HEK293T (cell line): Measurements from ENCODE around the gene TSGA10.

Source experiments
- CTCF ChIA-PET: fragments of 350-600 bp; formaldehyde crosslinking; extraction: SDS; loops from one replicate; lab custom pipeline; 2021; ENCODE audit warnings: antibody characterized with exemption, inconsistent platforms; lab: Yijun Ruan, JAX
- POLR2A ChIA-PET: fragments of 350-600 bp; formaldehyde crosslinking; extraction: SDS; loops from one replicate; lab custom pipeline; 2020; ENCODE audit warnings: antibody characterized with exemption, inconsistent platforms; lab: Yijun Ruan, JAX
- DNase-seq: peaks from one replicate; pipeline ENCODE4 v3.0.0; 2012; ENCODE audit warnings: mixed read lengths; ENCODE audit errors: extremely low spot score
- ARNT ChIP-seq: fragments of 450-650 bp; IDR thresholded peaks from 2 replicates; pipeline ENCODE4 v1.6.1; 2017; ENCODE audit warnings: mild to moderate bottlenecking
- BHLHE40 ChIP-seq: fragments of 450-650 bp; IDR thresholded peaks from 2 replicates; pipeline ENCODE4 v1.6.1; 2016; ENCODE audit warnings: mild to moderate bottlenecking, moderate library complexity, borderline replicate concordance
- CTBP1 ChIP-seq: fragments of 450-650 bp; IDR thresholded peaks from 2 replicates; pipeline ENCODE4 v1.6.1; 2016; ENCODE audit warnings: borderline replicate concordance
- ELF4 ChIP-seq: fragments of 450-650 bp; IDR thresholded peaks from 2 replicates; pipeline ENCODE4 v1.6.1; 2017; ENCODE audit warnings: antibody characterized with exemption
- FOXA1 ChIP-seq: fragments of 450-650 bp; IDR thresholded peaks from 2 replicates; pipeline ENCODE4 v1.6.1; 2016; ENCODE audit warnings: mild to moderate bottlenecking
- FOXK2 ChIP-seq: fragments of 450-650 bp; IDR thresholded peaks from 2 replicates; pipeline ENCODE4 v1.6.1; 2016; ENCODE audit warnings: mild to moderate bottlenecking
- FOXM1 ChIP-seq: fragments of 450-650 bp; IDR thresholded peaks from 2 replicates; pipeline ENCODE4 v1.6.1; 2017; ENCODE audit warnings: mild to moderate bottlenecking, borderline replicate concordance
- HDGF ChIP-seq: fragments of 450-650 bp; IDR thresholded peaks from 2 replicates; pipeline ENCODE4 v1.6.1; 2017; ENCODE audit warnings: antibody characterized with exemption, borderline replicate concordance
- L3MBTL2 ChIP-seq: fragments of 450-650 bp; conservative IDR thresholded peaks from 2 replicates; pipeline ENCODE4 v1.6.1; 2016; ENCODE audit warnings: mild to moderate bottlenecking
- LEF1 ChIP-seq: fragments of 450-650 bp; IDR thresholded peaks from 2 replicates; pipeline ENCODE4 v1.6.1; 2017; ENCODE audit warnings: mild to moderate bottlenecking, borderline replicate concordance
- NFRKB ChIP-seq: fragments of 450-650 bp; IDR thresholded peaks from 2 replicates; pipeline ENCODE4 v1.6.1; 2016; ENCODE audit warnings: mild to moderate bottlenecking, moderate library complexity
- PKNOX1 ChIP-seq: fragments of 450-650 bp; IDR thresholded peaks from 2 replicates; pipeline ENCODE4 v1.6.1; 2016
- SP1 ChIP-seq: fragments of 450-650 bp; IDR thresholded peaks from 2 replicates; pipeline ENCODE4 v1.6.1; 2017
- SUZ12 ChIP-seq: fragments of 450-650 bp; IDR thresholded peaks from 2 replicates; pipeline ENCODE4 v1.6.1; 2016; ENCODE audit warnings: mild to moderate bottlenecking
- TARDBP ChIP-seq: fragments of 450-650 bp; IDR thresholded peaks from 2 replicates; pipeline ENCODE4 v1.6.1; 2016
- ZNF384 ChIP-seq: fragments of 450-650 bp; IDR thresholded peaks from 2 replicates; pipeline ENCODE4 v1.6.1; 2016

Gene TSGA10

GRCh38 chr2:98959810-98960507, 194.8 kb downstream of the TSGA10 start:
- POLR2A ChIA-PET, result no interaction called here
- TF ChIP-seq CTBP1 (no peak), SUZ12 (no peak), ZNF384 (no peak), TARDBP (no peak)
- CTCF ChIA-PET, result interaction anchor here (0.5 kb wide), 1 partner anchor 11 kb away, joined by 3 read pairs; no protein-coding TSS in a partner anchor
- DNase-seq, result no peak

DNA sequence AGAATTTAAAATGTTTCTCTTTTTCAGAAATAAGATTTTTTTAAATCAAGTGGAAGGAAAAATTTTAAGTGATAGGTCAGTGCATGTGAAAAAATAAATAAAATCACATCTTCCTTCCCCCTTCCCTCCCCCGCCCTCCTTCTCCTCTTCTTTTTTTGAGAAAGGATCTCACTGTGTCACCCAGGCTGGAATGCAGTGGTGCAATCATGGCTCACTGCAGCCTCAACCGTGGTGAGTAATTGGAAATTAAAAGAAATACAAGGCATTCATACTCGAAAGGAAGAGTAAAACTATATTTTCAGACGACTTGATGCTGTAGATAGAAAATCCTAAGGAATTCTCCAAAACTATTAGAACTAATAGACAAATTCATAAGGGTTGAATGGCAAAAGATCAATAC, 201.8 kb downstream of the TSGA10 start:
- TF ChIP-seq LEF1 (no peak), HDGF (no peak), ZNF384 (no peak), ARNT (no peak), FOXA1 (no peak), FOXK2 (no peak), SP1 (no peak), ELF4 (no peak), NFRKB (no peak), L3MBTL2 (no peak), TARDBP (no peak), FOXM1 (no peak), CTBP1 (no peak), SUZ12 (no peak), BHLHE40 (no peak), PKNOX1 (no peak)
- ChIA-PET CTCF (no interaction called here), POLR2A (no interaction called here)
- no peak for DNase-seq

DNA sequence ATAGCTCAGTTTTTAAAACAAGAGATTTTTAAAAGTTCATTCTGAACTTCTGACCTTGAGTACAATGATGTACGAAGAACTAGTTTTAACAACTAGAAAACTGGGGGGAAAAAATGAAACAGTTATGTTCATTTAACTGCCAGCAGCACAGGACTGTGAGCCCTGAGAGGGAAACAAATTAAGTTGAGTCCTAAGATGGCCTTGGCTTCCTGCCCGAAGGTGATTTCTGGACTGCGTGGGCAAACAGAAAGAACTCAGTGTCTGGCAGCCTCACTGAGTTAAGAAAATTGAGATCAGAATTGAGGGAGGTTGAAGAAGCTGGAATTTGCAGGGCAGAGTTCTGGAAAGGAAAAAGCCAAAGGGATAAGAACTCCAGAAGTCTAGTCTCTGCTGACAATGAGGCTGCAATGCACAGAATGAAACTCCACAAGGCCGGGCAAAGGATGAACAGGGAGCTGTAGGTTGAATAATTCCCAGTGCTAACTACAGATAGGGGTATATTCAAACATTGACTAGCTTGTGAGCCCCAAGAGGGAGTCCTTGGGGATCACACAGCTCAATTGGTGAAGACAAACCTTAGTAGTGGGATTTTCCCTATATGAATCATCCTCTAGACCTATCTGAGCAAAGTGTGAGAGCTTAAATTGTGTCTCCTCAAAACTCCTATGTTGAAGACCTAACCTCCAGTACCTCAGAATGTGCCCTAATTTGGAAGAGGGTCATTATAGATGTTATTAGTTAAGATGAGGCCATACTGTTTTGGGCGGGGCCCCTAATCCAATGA, 205.6 kb downstream of the TSGA10 start:
- POLR2A ChIA-PET, result no interaction called here
- CTCF ChIA-PET, result interaction anchor here (0.7 to 0.9 kb wide), 2 partner anchors 11 to 371 kb away, joined by 3 read pairs; no protein-coding TSS in a partner anchor
- DNase-seq, result no peak
- TF ChIP-seq BHLHE40, result no peak
- no peak for TF ChIP-seq LEF1
- no peak for TF ChIP-seq SUZ12
- no peak for TF ChIP-seq ZNF384
- no peak for TF ChIP-seq HDGF
- no peak for TF ChIP-seq ARNT
- TF ChIP-seq L3MBTL2, result no peak
- no peak for TF ChIP-seq CTBP1
- TF ChIP-seq FOXA1, result no peak
- TF ChIP-seq NFRKB, result no peak
- no peak for TF ChIP-seq PKNOX1
- TF ChIP-seq ELF4, result no peak
- no peak for TF ChIP-seq SP1
- no peak for TF ChIP-seq FOXK2
- TF ChIP-seq FOXM1, result no peak
- no peak for TF ChIP-seq TARDBP

DNA sequence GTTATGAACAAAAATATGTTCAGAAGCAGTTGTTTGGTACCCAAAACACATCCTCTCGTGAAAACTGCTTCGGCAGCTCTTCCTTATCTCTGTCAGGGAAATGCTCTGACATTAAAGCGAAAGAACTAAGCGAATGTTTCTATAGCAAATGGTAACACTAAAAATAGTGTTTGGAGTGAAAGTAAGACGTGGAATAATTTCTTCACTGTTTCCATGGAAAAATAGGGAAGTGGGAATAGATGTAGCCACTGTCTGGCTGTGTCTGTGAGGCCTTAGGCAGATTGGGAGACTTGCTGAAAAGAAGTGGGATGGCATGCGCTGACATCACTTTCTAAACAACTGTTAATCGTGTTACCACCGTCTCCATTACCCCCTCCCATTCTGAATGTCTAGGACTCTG, 207.2 kb downstream of the TSGA10 start:
- CTCF ChIA-PET, result interaction anchor here (1.5 kb wide), 1 partner anchor 12 kb away, joined by 6 read pairs; the partner anchor contains the start of gene CRACDL
- POLR2A ChIA-PET, result interaction anchor here (1.9 kb wide), 1 partner anchor 12 kb away, joined by 6 read pairs; the partner anchor contains the start of gene CRACDL

More for the DNA sequence above, 207.2 kb downstream of the TSGA10 start:
- DNase-seq, result no peak
- no peak for TF ChIP-seq HDGF
- TF ChIP-seq NFRKB, result no peak
- TF ChIP-seq FOXA1, result no peak
- no peak for TF ChIP-seq L3MBTL2
- no peak for TF ChIP-seq LEF1
- TF ChIP-seq BHLHE40, result no peak
- TF ChIP-seq ZNF384, result no peak
- TF ChIP-seq SP1, result no peak
- TF ChIP-seq ARNT, result no peak
- TF ChIP-seq ELF4, result no peak
